Esophagus squamous epithelium (tissue), 5 donors: ENCODE results near the gene PLEKHO1. TPM values are rescaled to one million over a fixed set of nuclear protein-coding genes. Genes with fewer than 3 reads are reported as not detected.

Source experiments
- DNase-seq: peaks from one replicate; lab custom pipeline; 2025; lab: John Stamatoyannopoulos, UW
- H3K27ac ChIP-seq, 4 donors: fragments of 200-600 bp; sonication (generic); one replicate each; pipeline ENCODE4 v1.5.1; 2016 to 2019; ENCODE audit warnings: mild to moderate bottlenecking in 1 of 4
- H3K27me3 ChIP-seq, 4 donors: fragments of 200-600 bp; sonication (generic); 1 replicate in 3 of 4; 2 replicates in 1 of 4; pipeline versions ENCODE4 v1.5.1 to v1.6.0; 2017 to 2021; ENCODE audit warnings: antibody characterized with exemption in 1 of 4
- H3K36me3 ChIP-seq, 3 donors: fragments of 200-600 bp; sonication (generic); one replicate each; pipeline ENCODE4 v1.5.1; 2016 to 2019
- H3K4me1 ChIP-seq, 3 donors: fragments of 200-600 bp; sonication (generic); one replicate each; pipeline ENCODE4 v1.5.1; 2017 to 2019
- H3K4me3 ChIP-seq, 4 donors: fragments of 200-600 bp; sonication (generic); 1 replicate in 3 of 4; 2 replicates in 1 of 4; pipeline ENCODE4 v1.5.1; 2016 to 2019; ENCODE audit warnings: mild to moderate bottlenecking in 2 of 4, moderate library complexity in 1 of 4
- H3K9me3 ChIP-seq, 3 donors: fragments of 200-600 bp; sonication (generic); one replicate each; pipeline ENCODE4 v1.5.1; 2016 to 2019
- POLR2A ChIP-seq, 4 donors: fragments of 450-650 bp; IDR thresholded peaks; one replicate each; pipeline ENCODE4 v1.6.1; 2017; ENCODE audit warnings: antibody characterized with exemption in 4 of 4, mild to moderate bottlenecking in 4 of 4, moderate library complexity in 3 of 4
- WGBS, 2 donors: methylation state at CpG; one replicate each; pipeline ENCODE4 v1.1.5; 2018; 5-methylcytosine and 5-hydroxymethylcytosine counted together
- intact Hi-C: fragments of 100-400 bp; cut with DNase I; formaldehyde crosslinking; loops from one replicate; pipeline ENCODE4 v1.15.0; 2022
- total RNA-seq, 4 donors: library from RNA; depleted of rRNA; stranded (reverse); fragments of >200 nt; gene quantifications; one replicate each; pipeline ENCODE4 v1.1.0, GENCODE V29; 2016
- TF ChIP-seq, protein P1 (sequence below), 6 experiments: fragments of 450-650 bp in 4 of 6; fragments of 200-600 bp in 2 of 6; sonication (generic) in 2 of 6; IDR thresholded peaks; one replicate each; pipeline ENCODE4 v1.5.1; 2016 to 2019; ENCODE audit warnings: antibody characterized with exemption in 6 of 6, mild to moderate bottlenecking in 4 of 6, moderate library complexity in 4 of 6
- donor health status: DM: yes; HTN: yes; CAD: no.

PLEKHO1 gene
- total RNA-seq = 10 to 100 TPM in 2 of 4 donors, 1 to 10 TPM in 2; 6.0 to 46.9 (median 13.3) TPM

- peaks cover 0 to 55% (median 17%) of the 10 kb centered on the region in 3 donors for H3K4me1 ChIP-seq
- H3K4me3 ChIP-seq = peak within 1 kb of the TSS; percentile 41 to 84 (median 71)
- peaks cover 0 to 18% (median 0%) of the 10 kb centered on the region in 4 donors for H3K27me3 ChIP-seq
- peak in 2 of 4 donors; percentile 76 to 82 for TF ChIP-seq POLR2A (IDR thresholded peaks at IDR 0.05)
- TF ChIP-seq, protein P1, sequence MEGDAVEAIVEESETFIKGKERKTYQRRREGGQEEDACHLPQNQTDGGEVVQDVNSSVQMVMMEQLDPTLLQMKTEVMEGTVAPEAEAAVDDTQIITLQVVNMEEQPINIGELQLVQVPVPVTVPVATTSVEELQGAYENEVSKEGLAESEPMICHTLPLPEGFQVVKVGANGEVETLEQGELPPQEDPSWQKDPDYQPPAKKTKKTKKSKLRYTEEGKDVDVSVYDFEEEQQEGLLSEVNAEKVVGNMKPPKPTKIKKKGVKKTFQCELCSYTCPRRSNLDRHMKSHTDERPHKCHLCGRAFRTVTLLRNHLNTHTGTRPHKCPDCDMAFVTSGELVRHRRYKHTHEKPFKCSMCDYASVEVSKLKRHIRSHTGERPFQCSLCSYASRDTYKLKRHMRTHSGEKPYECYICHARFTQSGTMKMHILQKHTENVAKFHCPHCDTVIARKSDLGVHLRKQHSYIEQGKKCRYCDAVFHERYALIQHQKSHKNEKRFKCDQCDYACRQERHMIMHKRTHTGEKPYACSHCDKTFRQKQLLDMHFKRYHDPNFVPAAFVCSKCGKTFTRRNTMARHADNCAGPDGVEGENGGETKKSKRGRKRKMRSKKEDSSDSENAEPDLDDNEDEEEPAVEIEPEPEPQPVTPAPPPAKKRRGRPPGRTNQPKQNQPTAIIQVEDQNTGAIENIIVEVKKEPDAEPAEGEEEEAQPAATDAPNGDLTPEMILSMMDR (IDR thresholded peaks at IDR 0.05) = no peak
- H3K27ac ChIP-seq = peak within 1 kb of the TSS; percentile 87 to 98 (median 92)
- intact Hi-C loops = no loop called here
- WGBS, 2 donors = 0 to 1% methylated on average over 8 to 22 of the region's 89 CpGs
- H3K36me3 ChIP-seq = peaks cover 0 to 7% (median 0%) of the 10 kb centered on the region in 3 donors
- DNase-seq = no peak
- no peaks in the 10 kb centered on the region for H3K9me3 ChIP-seq
Observed at GRCh38 chr1:150149271-150150132, at the start of gene PLEKHO1. Gene PLEKHO1, plus strand, starts transcription at chr1:150149916. Its CDS starts 342 bp downstream, at chr1:150150258.

DNA sequence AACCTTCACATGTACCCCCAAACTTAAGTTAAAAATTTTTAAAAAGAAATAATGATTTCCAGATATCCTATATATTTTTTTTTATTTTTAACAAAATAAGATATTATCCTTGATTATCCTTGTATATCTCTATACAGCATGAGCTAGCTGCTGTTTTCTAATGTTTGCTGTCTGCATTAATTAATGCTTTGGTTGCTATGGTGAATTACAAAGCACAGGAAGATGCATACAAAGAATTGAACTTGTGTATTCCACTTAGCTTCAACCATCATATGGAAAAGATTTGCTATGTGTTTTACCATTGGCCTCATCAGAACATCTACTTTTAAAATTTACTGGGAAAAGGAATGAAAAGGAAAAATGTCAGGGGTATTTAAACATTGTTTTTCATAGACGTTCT, 46.7 kb upstream of the PLEKHO1 start:
- Histone ChIP-seq H3K4me1 (no peaks in the 10 kb centered on the region), H3K27me3 (no peaks in the 10 kb centered on the region), H3K27ac (no peak overlapping the region), H3K9me3 (no peaks in the 10 kb centered on the region), H3K4me3 (no peak overlapping the region), H3K36me3 (peaks cover 0 to 44% (median 0%) of the 10 kb centered on the region in 3 donors)
- no peak for DNase-seq
- 22 to 43% methylated on average over 1 of the region's 1 CpG for WGBS, 2 donors
- TF ChIP-seq POLR2A (IDR thresholded peaks at IDR 0.05) = no peak
- TF ChIP-seq, protein P1 (IDR thresholded peaks at IDR 0.05) = no peak
- intact Hi-C loops = no loop called here

- peaks cover 0 to 22% (median 0%) of the 10 kb centered on the region in 3 donors for H3K36me3 ChIP-seq
- intact Hi-C loops = no loop called here
- H3K27me3 ChIP-seq = no peaks in the 10 kb centered on the region
- no peak overlapping the region for H3K27ac ChIP-seq
- no peak overlapping the region for H3K4me3 ChIP-seq
- TF ChIP-seq POLR2A (IDR thresholded peaks at IDR 0.05) = no peak
- TF ChIP-seq, protein P1 (IDR thresholded peaks at IDR 0.05) = no peak
- no peaks in the 10 kb centered on the region for H3K4me1 ChIP-seq
- WGBS, 2 donors = 80 to 81% methylated on average over 7 of the region's 7 CpGs
- DNase-seq = no peak
- no peaks in the 10 kb centered on the region for H3K9me3 ChIP-seq
Observed at GRCh38 chr1:150106341-150106740, 43.4 kb upstream of the PLEKHO1 start.

- intact Hi-C loops = no loop called here
- H3K27me3 ChIP-seq = no peaks in the 10 kb centered on the region
- H3K36me3 ChIP-seq = peaks cover 0 to 39% (median 0%) of the 10 kb centered on the region in 3 donors
- WGBS, 2 donors = 59 to 66% methylated on average over 3 of the region's 3 CpGs
- DNase-seq = no peak
- H3K4me3 ChIP-seq = no peak overlapping the region
- no peak for TF ChIP-seq POLR2A (IDR thresholded peaks at IDR 0.05)
- TF ChIP-seq, protein P1 (IDR thresholded peaks at IDR 0.05) = no peak
- H3K27ac ChIP-seq = peak overlapping the region in 2 of 4 donors; percentile 19 to 62
- H3K4me1 ChIP-seq = no peaks in the 10 kb centered on the region
- no peaks in the 10 kb centered on the region for H3K9me3 ChIP-seq
Observed at GRCh38 chr1:150109586-150109985, 40.1 kb upstream of the PLEKHO1 start.

GRCh38 chr1:150110116-150110515, 39.6 kb upstream of the PLEKHO1 start:
- Histone ChIP-seq H3K27me3 (no peaks in the 10 kb centered on the region), H3K36me3 (peaks cover 0 to 35% (median 0%) of the 10 kb centered on the region in 3 donors), H3K27ac (peak overlapping the region in 3 of 4 donors; percentile 19 to 62 (median 25)), H3K4me1 (no peaks in the 10 kb centered on the region), H3K9me3 (peaks cover 0 to 2% (median 0%) of the 10 kb centered on the region in 3 donors), H3K4me3 (no peak overlapping the region)
- no peak for TF ChIP-seq POLR2A (IDR thresholded peaks at IDR 0.05)
- 51 to 71% methylated on average over 2 of the region's 2 CpGs for WGBS, 2 donors
- intact Hi-C loops = no loop called here
- no peak for DNase-seq
